Stromal cell of bone marrow (primary cell): ENCODE results near the gene MAN1A1.

Source experiments
- DNase-seq: peaks from one replicate; pipeline ENCODE4 v3.0.0-alpha.2; 2012; ENCODE audit warnings: low read depth

The MAN1A1 gene

GRCh38 chr6:119233312-119233984, 116.1 kb downstream of the MAN1A1 start:
- DNase-seq, result no peak

- no peak for DNase-seq
These were observed 118.2 kb downstream of the MAN1A1 start for GRCh38 chr6:119231394-119231793.

- DNase-seq, result no peak
These were observed 119.4 kb downstream of the MAN1A1 start for GRCh38 chr6:119230160-119230559.

- no peak for DNase-seq
These were observed 122.2 kb downstream of the MAN1A1 start for GRCh38 chr6:119227377-119227776.

GRCh38 chr6:119226089-119226488, 123.5 kb downstream of the MAN1A1 start:
- DNase-seq, result no peak

- no peak for DNase-seq
These were observed 125.4 kb downstream of the MAN1A1 start for GRCh38 chr6:119224095-119224701.

GRCh38 chr6:119220452-119220851, 129.1 kb downstream of the MAN1A1 start:
- no peak for DNase-seq

GRCh38 chr6:119218548-119218947, 131.0 kb downstream of the MAN1A1 start:
- DNase-seq, result no peak

- no peak for DNase-seq
These were observed 133.5 kb downstream of the MAN1A1 start for GRCh38 chr6:119215885-119216590.

GRCh38 chr6:119215309-119215708, 134.3 kb downstream of the MAN1A1 start:
- DNase-seq, result no peak

GRCh38 chr6:119210596-119210995, 139.0 kb downstream of the MAN1A1 start:
- no peak for DNase-seq

GRCh38 chr6:119209452-119210205, 139.9 kb downstream of the MAN1A1 start:
- DNase-seq, result peak; percentile 9

- DNase-seq, result peak; percentile 62
These were observed 141.4 kb downstream of the MAN1A1 start for GRCh38 chr6:119207971-119208725.

GRCh38 chr6:119207327-119207726, 142.2 kb downstream of the MAN1A1 start:
- no peak for DNase-seq

GRCh38 chr6:119205911-119206618, 143.5 kb downstream of the MAN1A1 start:
- no peak for DNase-seq

- no peak for DNase-seq
These were observed 144.8 kb downstream of the MAN1A1 start for GRCh38 chr6:119204719-119205118.

- no peak for DNase-seq
These were observed 148.1 kb downstream of the MAN1A1 start for GRCh38 chr6:119201480-119201879.

GRCh38 chr6:119200512-119201175, 148.9 kb downstream of the MAN1A1 start:
- DNase-seq, result no peak

GRCh38 chr6:119197271-119197670, 152.3 kb downstream of the MAN1A1 start:
- DNase-seq, result no peak

GRCh38 chr6:119196715-119197114, 152.8 kb downstream of the MAN1A1 start:
- no peak for DNase-seq

GRCh38 chr6:119195848-119196247, 153.7 kb downstream of the MAN1A1 start:
- DNase-seq, result no peak
